H9 (cell line): ENCODE data around the gene ARRDC2. TPM values are rescaled to one million over a fixed set of nuclear protein-coding genes. Genes with fewer than 3 reads are reported as not detected.

ENCODE experiments used
- DNase-seq: peaks from one replicate; pipeline ENCODE4 v3.0.0-alpha.2; 2017
- H2AFZ ChIP-seq: one replicate; pipeline ENCODE4 v1.6.1; 2013; ENCODE audit warnings: mild to moderate bottlenecking, low read length, control low read depth, moderate library complexity
- H2AK5ac ChIP-seq: 2 replicates; pipeline ENCODE4 v1.6.1; 2013; ENCODE audit warnings: low read length, control low read depth, mixed read lengths; ENCODE audit not compliant: insufficient read length
- H2BK120ac ChIP-seq: one replicate; pipeline ENCODE4 v1.6.1; 2013; ENCODE audit warnings: low read depth, mild to moderate bottlenecking, low read length, control low read depth, inconsistent platforms; ENCODE audit not compliant: poor library complexity, severe bottlenecking
- H2BK12ac ChIP-seq: 2 replicates; pipeline ENCODE4 v1.6.1; 2013; ENCODE audit warnings: low read length, control low read depth, mixed read lengths, low read depth; ENCODE audit not compliant: insufficient read length
- H2BK15ac ChIP-seq: 2 replicates; pipeline ENCODE4 v1.6.1; 2013; ENCODE audit warnings: low read depth, low read length, control low read depth
- H2BK20ac ChIP-seq: one replicate; pipeline ENCODE4 v1.6.1; 2013; ENCODE audit warnings: low read depth, mild to moderate bottlenecking, low read length, control low read depth, inconsistent platforms; ENCODE audit not compliant: poor library complexity, severe bottlenecking
- H2BK5ac ChIP-seq: 2 replicates; pipeline ENCODE4 v1.6.1; 2013; ENCODE audit warnings: low read length, control low read depth, mixed read lengths; ENCODE audit not compliant: insufficient read length
- H3K14ac ChIP-seq: 2 replicates; pipeline ENCODE4 v1.6.1; 2013; ENCODE audit warnings: low read length, control low read depth; ENCODE audit not compliant: insufficient read depth
- H3K18ac ChIP-seq: 2 replicates; pipeline ENCODE4 v1.6.1; 2013; ENCODE audit warnings: low read depth, mild to moderate bottlenecking, mixed read lengths, low read length, control low read depth; ENCODE audit not compliant: insufficient read length
- H3K23ac ChIP-seq: 2 replicates; pipeline ENCODE4 v1.6.1; 2013; ENCODE audit warnings: low read length, control low read depth, mixed read lengths, low read depth; ENCODE audit not compliant: insufficient read length
- H3K23me2 ChIP-seq: 2 replicates; pipeline ENCODE4 v1.6.1; 2013; ENCODE audit warnings: low read depth, mild to moderate bottlenecking, mixed read lengths, low read length, control low read depth; ENCODE audit not compliant: insufficient read length, poor library complexity, severe bottlenecking
- H3K27ac ChIP-seq: 2 replicates; pipeline ENCODE4 v1.5.1; 2013; ENCODE audit warnings: low read length, control low read depth, mixed read lengths, low read depth; ENCODE audit not compliant: insufficient read length
- H3K27me3 ChIP-seq: 2 replicates; pipeline ENCODE4 v1.6.1; 2013; ENCODE audit warnings: low read length, control low read depth, inconsistent platforms; ENCODE audit not compliant: insufficient read depth
- H3K4ac ChIP-seq: 2 replicates; pipeline ENCODE4 v1.6.1; 2013; ENCODE audit warnings: low read depth, mild to moderate bottlenecking, control low read depth, inconsistent platforms, low read length, moderate library complexity
- H3K4me1 ChIP-seq: 2 replicates; pipeline ENCODE4 v1.6.1; 2013; ENCODE audit warnings: low read length, control low read depth, inconsistent platforms; ENCODE audit not compliant: insufficient read depth
- H3K4me2 ChIP-seq: 2 replicates; pipeline ENCODE4 v1.6.1; 2013; ENCODE audit warnings: low read length, control low read depth, mixed read lengths; ENCODE audit not compliant: insufficient read length, insufficient read depth
- H3K56ac ChIP-seq: 2 replicates; pipeline ENCODE4 v1.6.1; 2013; ENCODE audit warnings: low read depth, mild to moderate bottlenecking, mixed read lengths, low read length, control low read depth; ENCODE audit not compliant: insufficient read length
- H3K79me1 ChIP-seq: 2 replicates; pipeline ENCODE4 v1.6.1; 2013; ENCODE audit warnings: low read depth, mild to moderate bottlenecking, moderate library complexity, low read length, control low read depth, inconsistent platforms; ENCODE audit not compliant: insufficient read depth, poor library complexity, severe bottlenecking
- H3K79me2 ChIP-seq: 2 replicates; pipeline ENCODE4 v1.6.1; 2013; ENCODE audit warnings: low read length, control low read depth, inconsistent platforms; ENCODE audit not compliant: insufficient read depth
- H3K9ac ChIP-seq: 2 replicates; pipeline ENCODE4 v1.6.1; 2013; ENCODE audit warnings: low read length, control low read depth, mixed read lengths; ENCODE audit not compliant: insufficient read length; ENCODE audit errors: extremely low read depth
- H3K9me3 ChIP-seq: one replicate; pipeline ENCODE4 v1.6.1; 2013; ENCODE audit warnings: low read depth, low read length, inconsistent platforms; ENCODE audit not compliant: control insufficient read depth
- H3T11ph ChIP-seq: one replicate; pipeline ENCODE4 v1.6.1; 2013; ENCODE audit warnings: mild to moderate bottlenecking, low read length, control low read depth, inconsistent platforms
- H4K20me1 ChIP-seq: one replicate; pipeline ENCODE4 v1.6.1; 2013; ENCODE audit not compliant: control insufficient read depth, insufficient read length, insufficient read depth
- H4K5ac ChIP-seq: 2 replicates; pipeline ENCODE4 v1.6.1; 2013; ENCODE audit warnings: low read depth, mild to moderate bottlenecking, mixed read lengths, low read length, control low read depth; ENCODE audit not compliant: insufficient read length
- H4K8ac ChIP-seq: replicated peaks from 2 replicates; pipeline ENCODE4 v1.6.1; 2013; ENCODE audit warnings: low read length, control low read depth, mixed read lengths, low read depth; ENCODE audit not compliant: insufficient read length
- H4K91ac ChIP-seq: 2 replicates; pipeline ENCODE4 v1.6.1; 2013; ENCODE audit warnings: low read depth, mild to moderate bottlenecking, moderate library complexity, mixed read lengths, low read length, control low read depth; ENCODE audit not compliant: insufficient read length
- H3K27ac Mint-ChIP-seq, 3 experiments: 2 replicates in 2 of 3; 3 replicates in 1 of 3; pipeline ENCODE4 v1.8.0; 2020 to 2021; ENCODE audit warnings: mixed read lengths in 3 of 3, mild to moderate bottlenecking in 1 of 3, moderate library complexity in 1 of 3
- H3K27me3 Mint-ChIP-seq: 2 replicates; pipeline ENCODE4 v1.8.0; 2021; ENCODE audit warnings: low read depth, mild to moderate bottlenecking, moderate library complexity, mixed read lengths
- H3K36me3 Mint-ChIP-seq, 3 experiments: 2 replicates in 2 of 3; 3 replicates in 1 of 3; pipeline ENCODE4 v1.8.0; 2020 to 2021; ENCODE audit warnings: low read depth in 3 of 3, mixed read lengths in 3 of 3; ENCODE audit not compliant: insufficient read depth in 1 of 3
- H3K4me1 Mint-ChIP-seq, 2 experiments: 2 replicates each; pipeline ENCODE4 v1.8.0; 2020; ENCODE audit warnings: mixed read lengths in 2 of 2
- H3K4me3 Mint-ChIP-seq, 2 experiments: 2 replicates in 1 of 2; 3 replicates in 1 of 2; pipeline ENCODE4 v1.8.0; 2020 to 2021; ENCODE audit warnings: mild to moderate bottlenecking in 2 of 2, mixed read lengths in 2 of 2, moderate library complexity in 1 of 2
- H3K9me3 Mint-ChIP-seq, 2 experiments: 2 replicates in 1 of 2; 3 replicates in 1 of 2; pipeline ENCODE4 v1.8.0; 2020; ENCODE audit warnings: mild to moderate bottlenecking in 2 of 2, mixed read lengths in 2 of 2, moderate library complexity in 1 of 2
- WGBS: extraction: QIAGEN DNeasy Blood & Tissue Kit; methylation state at CpG from one replicate; pipeline ENCODE4 v1.1.7; 2013; ENCODE audit warnings: missing lambda C conversion rate, low lambda C conversion rate, mixed read lengths; ENCODE audit not compliant: insufficient read length; ENCODE audit errors: extremely low coverage; 5-methylcytosine and 5-hydroxymethylcytosine counted together
- total RNA-seq: library from RNA; stranded (reverse); gene quantifications from 2 replicates; pipeline ENCODE4 v1.2.1, GENCODE V29; 2021
- TF ChIP-seq, protein P1 (sequence below): fragments of 200-600 bp; sonication (generic); conservative IDR thresholded peaks from 3 replicates; pipeline ENCODE4 v1.8.0; 2021; ENCODE audit warnings: antibody characterized with exemption, mild to moderate bottlenecking

Gene ARRDC2
- total RNA-seq, 1 experiment from 2014 or later: 10.5 TPM

DNA sequence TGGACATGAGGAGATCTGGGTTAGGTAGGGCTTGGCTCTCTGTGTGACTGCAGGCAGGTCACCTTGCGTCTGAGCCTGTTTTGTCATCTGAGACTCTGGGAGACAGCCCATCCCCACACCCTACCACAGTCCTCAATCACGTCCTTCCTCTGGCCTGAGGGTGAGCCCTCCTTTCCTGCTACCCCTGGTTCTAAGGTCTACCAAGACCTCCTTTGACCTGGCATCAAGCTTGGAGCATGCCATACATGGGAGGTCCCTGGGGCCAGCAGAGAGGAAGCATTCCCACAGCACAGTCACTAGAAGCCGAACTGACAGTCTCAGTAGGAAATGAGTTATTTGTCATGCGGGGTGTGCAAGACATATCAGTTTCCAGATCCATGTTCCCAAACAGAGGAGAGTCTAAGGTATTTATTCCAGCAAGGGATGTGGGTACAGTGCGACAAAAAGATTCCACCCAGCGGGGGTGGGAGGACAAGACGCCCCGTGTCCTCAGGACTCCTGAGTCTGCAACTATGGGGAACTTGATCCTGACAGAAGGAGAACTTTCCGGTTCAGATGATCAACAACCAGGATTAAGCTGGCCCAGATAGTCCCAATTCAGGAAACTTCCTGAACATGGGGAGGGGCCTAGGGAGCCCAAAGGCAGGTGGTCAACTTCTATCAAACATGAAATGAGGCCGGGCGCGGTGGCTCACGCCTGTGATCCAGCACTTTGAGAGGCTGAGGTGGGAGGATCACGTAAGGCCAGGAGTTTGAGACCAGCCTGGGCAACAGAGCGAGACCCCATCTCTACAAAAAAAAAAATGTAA is 9.5 kb downstream of the ARRDC2 start:
- Histone ChIP-seq H3K27me3 (no peaks in the 10 kb centered on the region), H3K56ac (no peak overlapping the region), H3K18ac (no peak overlapping the region), H4K5ac (no peak overlapping the region), H3T11ph (no peak overlapping the region), H3K23me2 (no peaks in the 10 kb centered on the region), H2BK15ac (no peak overlapping the region), H2BK20ac (no peak overlapping the region), H2BK5ac (no peak overlapping the region), H4K20me1 (no peaks in the 10 kb centered on the region), H3K27ac (no peak overlapping the region), H3K23ac (no peak overlapping the region), H3K4me2 (no peak overlapping the region), H3K9ac (no peak overlapping the region), H4K8ac (no peak overlapping the region), H3K9me3 (no peaks in the 10 kb centered on the region), H3K4me1 (no peaks in the 10 kb centered on the region; the same call in 1 of the 2 replicates), H3K14ac (no peak overlapping the region), H3K79me2 (no peaks in the 10 kb centered on the region), H2BK12ac (no peak overlapping the region), H4K91ac (no peak overlapping the region), H2AFZ (no peak overlapping the region), H2BK120ac (no peak overlapping the region), H3K79me1 (no peaks in the 10 kb centered on the region), H2AK5ac (no peak overlapping the region), H3K4ac (no peak overlapping the region)
- H3K27ac Mint-ChIP-seq: peak overlapping the region in 1 of 3 experiments; percentile 23; a peak in 1 of 7 replicates
- peaks cover 4 to 8% of the 10 kb centered on the region in 2 experiments for H3K4me1 Mint-ChIP-seq
- WGBS: no CpG with 5 or more reads among the region's 15 CpGs
- TF ChIP-seq, protein P1, sequence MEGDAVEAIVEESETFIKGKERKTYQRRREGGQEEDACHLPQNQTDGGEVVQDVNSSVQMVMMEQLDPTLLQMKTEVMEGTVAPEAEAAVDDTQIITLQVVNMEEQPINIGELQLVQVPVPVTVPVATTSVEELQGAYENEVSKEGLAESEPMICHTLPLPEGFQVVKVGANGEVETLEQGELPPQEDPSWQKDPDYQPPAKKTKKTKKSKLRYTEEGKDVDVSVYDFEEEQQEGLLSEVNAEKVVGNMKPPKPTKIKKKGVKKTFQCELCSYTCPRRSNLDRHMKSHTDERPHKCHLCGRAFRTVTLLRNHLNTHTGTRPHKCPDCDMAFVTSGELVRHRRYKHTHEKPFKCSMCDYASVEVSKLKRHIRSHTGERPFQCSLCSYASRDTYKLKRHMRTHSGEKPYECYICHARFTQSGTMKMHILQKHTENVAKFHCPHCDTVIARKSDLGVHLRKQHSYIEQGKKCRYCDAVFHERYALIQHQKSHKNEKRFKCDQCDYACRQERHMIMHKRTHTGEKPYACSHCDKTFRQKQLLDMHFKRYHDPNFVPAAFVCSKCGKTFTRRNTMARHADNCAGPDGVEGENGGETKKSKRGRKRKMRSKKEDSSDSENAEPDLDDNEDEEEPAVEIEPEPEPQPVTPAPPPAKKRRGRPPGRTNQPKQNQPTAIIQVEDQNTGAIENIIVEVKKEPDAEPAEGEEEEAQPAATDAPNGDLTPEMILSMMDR: no peak
- no peak overlapping the region for H3K4me3 Mint-ChIP-seq
- H3K36me3 Mint-ChIP-seq: peaks cover 0 to 8% (median 4%) of the 10 kb centered on the region in 3 experiments; a peak in 4 of 7 replicates
- H3K9me3 Mint-ChIP-seq: no peaks in the 10 kb centered on the region
- DNase-seq: no peak
- no peaks in the 10 kb centered on the region for H3K27me3 Mint-ChIP-seq
